OCI-LY3 (cell line): ENCODE measurements around the gene LRRC4C.

ENCODE experiments used
- EZH2phosphoT487 ChIP-seq: fragments of 200-600 bp; shearing (Covaris generic); IDR thresholded peaks from 2 replicates; pipeline ENCODE4 v1.6.1; 2018; ENCODE audit warnings: antibody characterized with exemption, mixed run types, low read depth
- TF ChIP-seq, protein P1 (sequence below): fragments of 200-600, 300-600 bp; sonication (generic); IDR thresholded peaks from 2 replicates; pipeline ENCODE4 v1.5.1; 2014; ENCODE audit warnings: antibody characterized with exemption, low read length, low read depth

DNA sequence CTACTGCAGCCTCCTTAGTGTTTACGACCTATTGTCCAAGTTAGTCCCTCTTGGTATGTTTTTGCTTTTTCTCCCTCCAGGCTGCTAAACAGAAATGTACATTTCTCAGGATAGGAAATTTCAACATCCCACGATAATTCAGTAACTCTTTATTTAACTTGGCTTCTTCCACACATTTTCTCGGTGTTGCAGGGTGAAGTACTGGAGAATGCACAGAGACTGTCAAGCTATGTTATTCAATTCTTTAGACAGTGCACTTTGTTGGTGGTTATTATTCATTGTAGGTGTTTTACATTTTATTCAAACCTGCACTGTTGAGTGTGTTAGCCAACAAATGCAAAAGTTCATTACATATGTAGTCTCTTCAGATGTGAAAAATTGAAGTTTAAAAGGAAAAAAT, 839.8 kb downstream of the LRRC4C start:
- TF ChIP-seq, protein P1, sequence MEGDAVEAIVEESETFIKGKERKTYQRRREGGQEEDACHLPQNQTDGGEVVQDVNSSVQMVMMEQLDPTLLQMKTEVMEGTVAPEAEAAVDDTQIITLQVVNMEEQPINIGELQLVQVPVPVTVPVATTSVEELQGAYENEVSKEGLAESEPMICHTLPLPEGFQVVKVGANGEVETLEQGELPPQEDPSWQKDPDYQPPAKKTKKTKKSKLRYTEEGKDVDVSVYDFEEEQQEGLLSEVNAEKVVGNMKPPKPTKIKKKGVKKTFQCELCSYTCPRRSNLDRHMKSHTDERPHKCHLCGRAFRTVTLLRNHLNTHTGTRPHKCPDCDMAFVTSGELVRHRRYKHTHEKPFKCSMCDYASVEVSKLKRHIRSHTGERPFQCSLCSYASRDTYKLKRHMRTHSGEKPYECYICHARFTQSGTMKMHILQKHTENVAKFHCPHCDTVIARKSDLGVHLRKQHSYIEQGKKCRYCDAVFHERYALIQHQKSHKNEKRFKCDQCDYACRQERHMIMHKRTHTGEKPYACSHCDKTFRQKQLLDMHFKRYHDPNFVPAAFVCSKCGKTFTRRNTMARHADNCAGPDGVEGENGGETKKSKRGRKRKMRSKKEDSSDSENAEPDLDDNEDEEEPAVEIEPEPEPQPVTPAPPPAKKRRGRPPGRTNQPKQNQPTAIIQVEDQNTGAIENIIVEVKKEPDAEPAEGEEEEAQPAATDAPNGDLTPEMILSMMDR = no peak
- no peak for TF ChIP-seq EZH2phosphoT487
